H9 (cell line): Measurements from ENCODE around the gene F10. TPM values are rescaled to one million over a fixed set of nuclear protein-coding genes. Genes with fewer than 3 reads are reported as not detected.
A peak's percentile ranks its signal among the peaks of the same experiment; 100 is the strongest.

Experiments
- DNase-seq: peaks from one replicate; pipeline ENCODE4 v3.0.0-alpha.2; 2017
- H2AFZ ChIP-seq: one replicate; pipeline ENCODE4 v1.6.1; 2013; ENCODE audit warnings: mild to moderate bottlenecking, low read length, control low read depth, moderate library complexity
- H2AK5ac ChIP-seq: 2 replicates; pipeline ENCODE4 v1.6.1; 2013; ENCODE audit warnings: low read length, control low read depth, mixed read lengths; ENCODE audit not compliant: insufficient read length
- H2BK120ac ChIP-seq: one replicate; pipeline ENCODE4 v1.6.1; 2013; ENCODE audit warnings: low read depth, mild to moderate bottlenecking, low read length, control low read depth, inconsistent platforms; ENCODE audit not compliant: poor library complexity, severe bottlenecking
- H2BK12ac ChIP-seq: 2 replicates; pipeline ENCODE4 v1.6.1; 2013; ENCODE audit warnings: low read length, control low read depth, mixed read lengths, low read depth; ENCODE audit not compliant: insufficient read length
- H2BK15ac ChIP-seq: 2 replicates; pipeline ENCODE4 v1.6.1; 2013; ENCODE audit warnings: low read depth, low read length, control low read depth
- H2BK20ac ChIP-seq: one replicate; pipeline ENCODE4 v1.6.1; 2013; ENCODE audit warnings: low read depth, mild to moderate bottlenecking, low read length, control low read depth, inconsistent platforms; ENCODE audit not compliant: poor library complexity, severe bottlenecking
- H2BK5ac ChIP-seq: 2 replicates; pipeline ENCODE4 v1.6.1; 2013; ENCODE audit warnings: low read length, control low read depth, mixed read lengths; ENCODE audit not compliant: insufficient read length
- H3K14ac ChIP-seq: 2 replicates; pipeline ENCODE4 v1.6.1; 2013; ENCODE audit warnings: low read length, control low read depth; ENCODE audit not compliant: insufficient read depth
- H3K18ac ChIP-seq: 2 replicates; pipeline ENCODE4 v1.6.1; 2013; ENCODE audit warnings: low read depth, mild to moderate bottlenecking, mixed read lengths, low read length, control low read depth; ENCODE audit not compliant: insufficient read length
- H3K23ac ChIP-seq: 2 replicates; pipeline ENCODE4 v1.6.1; 2013; ENCODE audit warnings: low read length, control low read depth, mixed read lengths, low read depth; ENCODE audit not compliant: insufficient read length
- H3K23me2 ChIP-seq: 2 replicates; pipeline ENCODE4 v1.6.1; 2013; ENCODE audit warnings: low read depth, mild to moderate bottlenecking, mixed read lengths, low read length, control low read depth; ENCODE audit not compliant: insufficient read length, poor library complexity, severe bottlenecking
- H3K27ac ChIP-seq: 2 replicates; pipeline ENCODE4 v1.5.1; 2013; ENCODE audit warnings: low read length, control low read depth, mixed read lengths, low read depth; ENCODE audit not compliant: insufficient read length
- H3K27me3 ChIP-seq: 2 replicates; pipeline ENCODE4 v1.6.1; 2013; ENCODE audit warnings: low read length, control low read depth, inconsistent platforms; ENCODE audit not compliant: insufficient read depth
- H3K4ac ChIP-seq: 2 replicates; pipeline ENCODE4 v1.6.1; 2013; ENCODE audit warnings: low read depth, mild to moderate bottlenecking, control low read depth, inconsistent platforms, low read length, moderate library complexity
- H3K4me1 ChIP-seq: 2 replicates; pipeline ENCODE4 v1.6.1; 2013; ENCODE audit warnings: low read length, control low read depth, inconsistent platforms; ENCODE audit not compliant: insufficient read depth
- H3K4me2 ChIP-seq: 2 replicates; pipeline ENCODE4 v1.6.1; 2013; ENCODE audit warnings: low read length, control low read depth, mixed read lengths; ENCODE audit not compliant: insufficient read length, insufficient read depth
- H3K56ac ChIP-seq: 2 replicates; pipeline ENCODE4 v1.6.1; 2013; ENCODE audit warnings: low read depth, mild to moderate bottlenecking, mixed read lengths, low read length, control low read depth; ENCODE audit not compliant: insufficient read length
- H3K79me1 ChIP-seq: 2 replicates; pipeline ENCODE4 v1.6.1; 2013; ENCODE audit warnings: low read depth, mild to moderate bottlenecking, moderate library complexity, low read length, control low read depth, inconsistent platforms; ENCODE audit not compliant: insufficient read depth, poor library complexity, severe bottlenecking
- H3K79me2 ChIP-seq: 2 replicates; pipeline ENCODE4 v1.6.1; 2013; ENCODE audit warnings: low read length, control low read depth, inconsistent platforms; ENCODE audit not compliant: insufficient read depth
- H3K9ac ChIP-seq: 2 replicates; pipeline ENCODE4 v1.6.1; 2013; ENCODE audit warnings: low read length, control low read depth, mixed read lengths; ENCODE audit not compliant: insufficient read length; ENCODE audit errors: extremely low read depth
- H3K9me3 ChIP-seq: one replicate; pipeline ENCODE4 v1.6.1; 2013; ENCODE audit warnings: low read depth, low read length, inconsistent platforms; ENCODE audit not compliant: control insufficient read depth
- H3T11ph ChIP-seq: one replicate; pipeline ENCODE4 v1.6.1; 2013; ENCODE audit warnings: mild to moderate bottlenecking, low read length, control low read depth, inconsistent platforms
- H4K20me1 ChIP-seq: one replicate; pipeline ENCODE4 v1.6.1; 2013; ENCODE audit not compliant: control insufficient read depth, insufficient read length, insufficient read depth
- H4K5ac ChIP-seq: 2 replicates; pipeline ENCODE4 v1.6.1; 2013; ENCODE audit warnings: low read depth, mild to moderate bottlenecking, mixed read lengths, low read length, control low read depth; ENCODE audit not compliant: insufficient read length
- H4K8ac ChIP-seq: replicated peaks from 2 replicates; pipeline ENCODE4 v1.6.1; 2013; ENCODE audit warnings: low read length, control low read depth, mixed read lengths, low read depth; ENCODE audit not compliant: insufficient read length
- H4K91ac ChIP-seq: 2 replicates; pipeline ENCODE4 v1.6.1; 2013; ENCODE audit warnings: low read depth, mild to moderate bottlenecking, moderate library complexity, mixed read lengths, low read length, control low read depth; ENCODE audit not compliant: insufficient read length
- H3K27ac Mint-ChIP-seq, 3 experiments: 2 replicates in 2 of 3; 3 replicates in 1 of 3; pipeline ENCODE4 v1.8.0; 2020 to 2021; ENCODE audit warnings: mixed read lengths in 3 of 3, mild to moderate bottlenecking in 1 of 3, moderate library complexity in 1 of 3
- H3K27me3 Mint-ChIP-seq: 2 replicates; pipeline ENCODE4 v1.8.0; 2021; ENCODE audit warnings: low read depth, mild to moderate bottlenecking, moderate library complexity, mixed read lengths
- H3K36me3 Mint-ChIP-seq, 3 experiments: 2 replicates in 2 of 3; 3 replicates in 1 of 3; pipeline ENCODE4 v1.8.0; 2020 to 2021; ENCODE audit warnings: low read depth in 3 of 3, mixed read lengths in 3 of 3; ENCODE audit not compliant: insufficient read depth in 1 of 3
- H3K4me1 Mint-ChIP-seq, 2 experiments: 2 replicates each; pipeline ENCODE4 v1.8.0; 2020; ENCODE audit warnings: mixed read lengths in 2 of 2
- H3K4me3 Mint-ChIP-seq, 2 experiments: 2 replicates in 1 of 2; 3 replicates in 1 of 2; pipeline ENCODE4 v1.8.0; 2020 to 2021; ENCODE audit warnings: mild to moderate bottlenecking in 2 of 2, mixed read lengths in 2 of 2, moderate library complexity in 1 of 2
- H3K9me3 Mint-ChIP-seq, 2 experiments: 2 replicates in 1 of 2; 3 replicates in 1 of 2; pipeline ENCODE4 v1.8.0; 2020; ENCODE audit warnings: mild to moderate bottlenecking in 2 of 2, mixed read lengths in 2 of 2, moderate library complexity in 1 of 2
- WGBS: extraction: QIAGEN DNeasy Blood & Tissue Kit; methylation state at CpG from one replicate; pipeline ENCODE4 v1.1.7; 2013; ENCODE audit warnings: missing lambda C conversion rate, low lambda C conversion rate, mixed read lengths; ENCODE audit not compliant: insufficient read length; ENCODE audit errors: extremely low coverage; 5-methylcytosine and 5-hydroxymethylcytosine counted together
- total RNA-seq: library from RNA; stranded (reverse); gene quantifications from 2 replicates; pipeline ENCODE4 v1.2.1, GENCODE V29; 2021
- TF ChIP-seq, protein P1 (sequence below): fragments of 200-600 bp; sonication (generic); conservative IDR thresholded peaks from 3 replicates; pipeline ENCODE4 v1.8.0; 2021; ENCODE audit warnings: antibody characterized with exemption, mild to moderate bottlenecking

Gene F10
- total RNA-seq, 1 experiment from 2014 or later, result 1.7 TPM

- Histone ChIP-seq H3T11ph (no peak overlapping the region), H3K9me3 (no peaks in the 10 kb centered on the region), H3K23ac (no peak overlapping the region), H2BK20ac (no peak overlapping the region), H2BK12ac (no peak overlapping the region), H2AK5ac (no peak overlapping the region), H3K4me1 (no peaks in the 10 kb centered on the region), H3K27ac (no peak overlapping the region), H4K20me1 (no peaks in the 10 kb centered on the region), H2BK120ac (no peak overlapping the region), H2AFZ (no peak overlapping the region), H4K5ac (no peak overlapping the region), H3K56ac (no peak overlapping the region), H3K9ac (no peak overlapping the region), H2BK5ac (no peak overlapping the region), H4K8ac (no peak overlapping the region), H3K14ac (no peak overlapping the region), H3K18ac (no peak overlapping the region), H2BK15ac (no peak overlapping the region), H3K79me1 (no peaks in the 10 kb centered on the region), H3K4ac (no peak overlapping the region), H3K23me2 (no peaks in the 10 kb centered on the region), H3K79me2 (no peaks in the 10 kb centered on the region), H3K4me2 (no peak overlapping the region), H4K91ac (no peak overlapping the region), H3K27me3 (no peaks in the 10 kb centered on the region)
- DNase-seq, result no peak
- H3K9me3 Mint-ChIP-seq, result no peaks in the 10 kb centered on the region
- no peaks in the 10 kb centered on the region for H3K4me1 Mint-ChIP-seq
- peak overlapping the region; percentile 30 to 90 (median 53); a peak in 3 of 7 replicates for H3K27ac Mint-ChIP-seq
- no peak overlapping the region for H3K4me3 Mint-ChIP-seq
- H3K36me3 Mint-ChIP-seq, result peaks cover 5 to 15% (median 13%) of the 10 kb centered on the region in 3 experiments; a peak in 5 of 7 replicates
- WGBS, result no CpG with 5 or more reads among the region's 20 CpGs
- TF ChIP-seq, protein P1, sequence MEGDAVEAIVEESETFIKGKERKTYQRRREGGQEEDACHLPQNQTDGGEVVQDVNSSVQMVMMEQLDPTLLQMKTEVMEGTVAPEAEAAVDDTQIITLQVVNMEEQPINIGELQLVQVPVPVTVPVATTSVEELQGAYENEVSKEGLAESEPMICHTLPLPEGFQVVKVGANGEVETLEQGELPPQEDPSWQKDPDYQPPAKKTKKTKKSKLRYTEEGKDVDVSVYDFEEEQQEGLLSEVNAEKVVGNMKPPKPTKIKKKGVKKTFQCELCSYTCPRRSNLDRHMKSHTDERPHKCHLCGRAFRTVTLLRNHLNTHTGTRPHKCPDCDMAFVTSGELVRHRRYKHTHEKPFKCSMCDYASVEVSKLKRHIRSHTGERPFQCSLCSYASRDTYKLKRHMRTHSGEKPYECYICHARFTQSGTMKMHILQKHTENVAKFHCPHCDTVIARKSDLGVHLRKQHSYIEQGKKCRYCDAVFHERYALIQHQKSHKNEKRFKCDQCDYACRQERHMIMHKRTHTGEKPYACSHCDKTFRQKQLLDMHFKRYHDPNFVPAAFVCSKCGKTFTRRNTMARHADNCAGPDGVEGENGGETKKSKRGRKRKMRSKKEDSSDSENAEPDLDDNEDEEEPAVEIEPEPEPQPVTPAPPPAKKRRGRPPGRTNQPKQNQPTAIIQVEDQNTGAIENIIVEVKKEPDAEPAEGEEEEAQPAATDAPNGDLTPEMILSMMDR, result no peak
- H3K27me3 Mint-ChIP-seq, result no peaks in the 10 kb centered on the region
These were observed 45.0 kb upstream of the F10 start for GRCh38 chr13:113077566-113077952.
